Measurements from ENCODE around the gene WASL.
"Not testable (repeated sequence)": the region's sequence is repeated elsewhere in the genome, so short reads cannot be mapped to it uniquely, and the experiment has no call there.

WASL gene

DNA sequence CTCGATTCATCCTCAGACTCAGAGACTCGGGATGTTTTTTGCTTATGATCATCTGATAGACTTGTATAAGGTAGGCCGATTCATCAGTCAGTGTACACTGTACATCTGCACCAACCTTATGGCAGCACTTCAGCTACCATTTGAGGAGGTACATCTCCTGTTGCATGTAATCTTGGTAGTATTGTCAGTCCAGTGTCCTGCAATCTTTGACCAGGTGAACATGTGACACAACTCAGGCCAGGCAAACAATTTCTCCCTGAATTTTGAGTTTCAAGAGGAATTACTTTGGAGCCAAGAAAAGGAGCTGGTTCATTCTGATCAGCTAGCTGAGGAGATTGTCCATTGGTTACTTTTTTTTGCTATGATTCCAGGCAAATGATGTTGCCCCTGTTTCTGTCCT is 19.7 kb upstream of the WASL start:
- DNase-seq, result no peak

DNA sequence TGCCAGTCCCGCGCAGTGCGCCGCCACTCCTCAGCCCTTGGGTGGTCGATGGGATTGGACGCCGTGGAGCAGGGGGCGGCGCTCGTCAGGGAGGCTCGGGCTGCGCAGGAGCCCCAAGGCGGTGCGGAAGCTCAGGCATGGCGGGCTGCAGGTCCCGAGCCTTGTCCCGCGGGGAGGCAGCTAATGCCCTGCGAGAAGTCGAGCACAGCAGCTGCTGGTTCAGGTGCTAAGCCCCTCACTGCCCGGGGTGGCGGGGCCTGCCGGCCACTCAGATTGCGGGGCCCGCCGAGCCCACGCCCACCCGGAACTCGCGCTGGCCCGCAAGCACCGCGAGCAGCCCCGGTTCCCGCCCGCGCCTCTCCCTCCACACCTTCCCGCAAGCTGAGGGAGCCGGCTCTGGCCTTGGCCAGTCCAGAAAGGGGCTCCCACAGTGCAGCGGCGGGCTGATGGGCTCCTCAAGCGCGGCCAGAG is 14.4 kb upstream of the WASL start:
- no peak for DNase-seq

DNA sequence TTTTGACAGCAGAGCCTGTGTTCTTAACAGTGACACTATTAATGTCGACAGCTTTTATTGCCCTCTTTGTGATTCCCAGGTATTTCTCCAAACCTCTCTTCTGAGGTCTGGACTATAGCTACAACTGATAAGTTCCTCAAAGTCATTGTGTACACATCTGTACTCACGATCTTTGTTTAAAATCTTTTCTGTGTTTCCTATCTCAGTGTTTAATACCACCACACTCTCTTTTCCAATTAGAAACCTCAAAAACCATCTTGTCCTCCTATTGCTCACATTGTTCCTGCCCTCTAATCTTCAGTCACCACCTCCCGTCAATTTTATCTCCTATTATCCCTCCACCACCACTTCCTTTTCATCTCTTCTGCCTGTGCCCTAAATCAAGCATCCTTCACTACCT is 12.9 kb upstream of the WASL start:
- DNase-seq, result no peak

DNA sequence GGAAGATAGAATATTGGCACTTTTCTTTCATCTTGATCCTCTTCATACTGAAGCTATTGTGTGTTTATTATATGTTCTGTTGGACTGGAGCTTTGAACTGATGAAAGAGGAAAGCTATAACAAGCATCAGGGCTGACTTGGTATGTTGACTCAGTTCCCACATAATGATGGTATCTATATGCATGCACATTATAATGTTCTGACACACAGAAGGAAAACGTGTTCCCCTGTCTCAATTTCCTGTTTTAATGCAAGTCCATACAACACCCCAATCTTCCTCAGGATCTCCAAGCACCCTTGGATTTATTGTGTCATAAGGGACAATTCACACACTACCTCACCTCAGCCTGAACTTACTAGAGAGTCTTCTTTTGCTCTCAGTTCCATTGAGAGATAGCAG is 8.3 kb upstream of the WASL start:
- no peak for DNase-seq

DNA sequence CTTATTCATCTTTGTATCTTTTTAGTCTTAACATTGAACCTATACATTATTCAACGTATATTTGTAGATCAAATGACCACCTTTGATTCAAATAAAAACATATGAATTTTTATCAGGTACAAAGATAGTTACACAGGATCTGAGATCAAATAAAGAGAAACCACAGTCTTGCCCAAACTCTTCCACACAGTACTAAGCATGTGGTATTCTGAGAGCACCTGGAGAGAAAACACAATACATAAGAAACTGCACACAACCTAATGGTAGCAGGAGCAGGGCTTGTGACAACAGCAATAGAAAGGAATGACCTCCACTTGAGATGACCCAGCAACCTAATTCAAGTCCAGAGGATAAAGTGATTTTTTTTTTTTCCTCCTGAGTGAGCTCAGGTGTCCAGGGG is 6.5 kb upstream of the WASL start:
- DNase-seq, result no peak

DNA sequence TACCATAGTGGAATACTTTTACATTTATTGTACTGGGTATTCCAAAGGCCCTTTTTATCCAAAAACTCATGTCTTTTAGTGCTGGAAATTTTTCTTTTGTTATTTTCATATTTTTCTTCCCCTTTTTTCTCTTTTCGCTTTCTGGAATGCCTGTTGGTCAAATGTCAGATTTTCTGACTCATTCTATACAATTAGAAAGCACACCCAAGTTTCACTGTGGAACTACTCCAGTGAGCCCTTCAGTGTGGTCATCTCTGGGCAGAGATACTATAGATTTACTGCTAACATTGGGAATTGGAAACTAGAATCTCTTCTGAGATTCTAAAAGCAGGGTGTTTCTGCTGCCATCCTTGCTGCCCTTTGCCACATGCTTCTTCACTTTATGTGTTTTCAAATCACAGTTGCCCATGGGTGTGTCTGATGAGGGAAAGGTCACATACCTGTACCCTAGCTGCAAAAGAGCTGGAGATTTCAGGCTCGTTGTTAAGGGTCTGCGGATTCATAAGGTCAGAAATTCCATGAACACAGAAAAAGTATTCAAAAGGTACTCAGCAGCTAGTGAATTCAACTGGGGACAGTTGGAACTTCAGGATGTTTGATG is 5.6 kb upstream of the WASL start:
- no peak for DNase-seq

DNA sequence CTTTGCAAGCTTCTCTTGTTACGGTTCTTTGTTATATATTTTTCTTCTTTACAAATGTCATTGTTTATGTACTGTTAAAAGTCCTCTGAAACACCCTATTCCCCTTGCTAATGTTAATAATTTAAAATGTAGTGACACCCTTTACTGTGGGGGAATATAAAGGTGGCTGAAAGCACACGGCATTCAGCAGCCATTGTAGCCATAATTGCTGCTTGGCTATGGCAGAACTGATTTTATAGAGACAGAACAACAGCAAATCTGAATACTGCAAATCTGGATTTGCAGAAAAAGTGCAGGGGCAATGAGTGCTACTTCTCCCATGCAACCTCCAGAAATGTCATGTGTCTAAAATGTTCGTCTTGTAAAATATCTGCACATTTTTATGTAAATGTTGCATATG is 3.7 kb upstream of the WASL start:
- no peak for DNase-seq

DNA sequence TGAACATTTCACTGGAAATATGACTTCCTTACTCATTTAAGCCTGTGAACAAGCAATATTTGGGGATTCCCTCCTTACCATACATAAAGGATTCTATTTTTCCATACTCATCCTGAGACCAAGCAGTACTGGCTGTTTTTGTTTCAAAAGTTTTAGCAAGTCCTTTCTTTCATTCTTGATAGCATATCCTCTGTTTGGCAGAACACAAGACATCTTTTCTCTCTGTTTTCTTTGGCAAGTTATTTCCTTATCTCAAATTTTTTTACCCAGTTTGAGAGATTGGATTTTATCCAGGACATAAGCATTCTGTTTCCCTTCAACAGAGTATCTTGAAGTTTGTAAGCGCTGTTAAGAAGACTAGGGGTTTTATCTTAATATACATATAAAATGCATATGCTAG is 3.0 kb upstream of the WASL start:
- no peak for DNase-seq

DNA sequence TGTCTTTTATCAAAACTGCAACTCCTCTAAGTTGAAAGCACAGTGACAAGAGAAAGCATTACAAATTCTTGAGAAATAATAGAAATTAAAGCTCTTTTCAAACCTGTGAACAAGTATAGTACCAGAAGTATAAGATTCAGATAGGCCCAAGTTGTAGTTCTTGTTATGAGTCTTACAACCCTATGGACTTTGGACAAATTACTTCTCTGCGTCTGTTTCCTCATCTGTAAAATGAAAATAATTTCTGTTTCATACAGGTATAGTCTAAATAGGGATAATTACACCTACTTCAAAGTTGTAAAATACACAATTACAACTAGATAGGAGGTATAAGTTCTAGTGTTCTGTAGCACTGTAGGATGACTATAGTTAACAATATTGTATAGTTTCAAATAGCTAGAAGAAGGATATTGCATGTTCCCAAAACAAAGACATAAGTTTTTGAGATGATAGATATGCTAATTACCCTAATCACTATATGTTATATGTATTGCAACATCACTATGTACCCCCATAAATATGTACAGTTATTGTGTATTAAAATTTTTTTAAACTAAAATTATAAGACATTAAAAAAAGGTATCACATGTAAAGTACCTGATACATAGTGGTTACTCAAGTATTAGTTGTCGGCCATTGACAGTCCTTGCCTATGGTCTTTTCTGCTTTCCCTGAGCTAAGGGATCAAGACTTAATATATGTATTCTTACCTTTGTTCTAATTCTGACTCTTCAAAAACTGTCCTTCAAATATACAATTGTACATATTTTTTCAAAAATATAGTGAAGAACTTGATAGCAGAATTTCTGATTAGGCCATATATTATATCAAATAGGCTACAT is 1.8 kb upstream of the WASL start:
- DNase-seq, result no peak

DNA sequence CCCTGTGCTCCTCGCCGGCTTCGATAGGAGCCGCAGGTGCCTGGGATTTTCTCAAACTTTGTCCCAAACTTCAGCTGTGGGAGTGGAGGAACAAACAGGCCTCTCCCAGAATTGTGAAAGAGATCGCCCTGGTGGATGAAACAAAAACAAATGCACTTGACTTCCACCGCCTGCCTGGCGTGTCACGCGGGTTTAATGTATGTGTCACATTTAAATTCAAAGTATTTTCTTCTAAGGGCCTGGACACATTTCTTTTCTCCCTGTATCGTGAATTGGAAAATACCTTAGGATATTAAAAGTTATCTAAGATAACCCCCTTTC is 694 bp upstream of the WASL start:
- DNase-seq, result no peak

DNA sequence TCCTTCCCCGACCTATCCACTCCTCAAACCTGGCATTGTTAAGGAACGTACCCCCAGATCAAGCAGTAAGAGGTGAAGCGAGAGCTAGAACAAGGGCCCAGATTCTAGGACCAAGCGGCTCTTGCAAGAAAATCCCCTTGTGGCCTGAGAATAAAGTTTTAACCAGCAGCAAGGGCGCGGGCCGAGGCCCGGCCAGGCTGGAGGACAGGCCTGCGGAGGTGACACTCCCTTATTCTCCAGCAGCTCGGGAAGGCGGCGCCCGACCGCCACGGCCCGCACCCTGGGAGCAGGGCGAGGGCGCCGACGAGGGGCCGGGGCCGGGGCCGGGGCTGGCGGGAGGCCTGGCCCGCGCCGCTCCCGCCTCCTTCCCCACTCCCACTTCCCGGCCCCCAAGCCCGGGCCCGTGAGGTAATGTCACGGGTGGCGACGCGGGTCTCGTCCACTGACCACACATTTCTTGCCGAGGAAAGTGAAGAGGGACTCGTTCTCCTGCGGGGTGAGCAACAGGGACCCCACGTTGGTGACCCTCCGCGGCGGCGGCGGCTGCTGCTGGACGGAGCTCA is 551 bp downstream of the WASL start:
- DNase-seq, result peak; percentile 27

DNA sequence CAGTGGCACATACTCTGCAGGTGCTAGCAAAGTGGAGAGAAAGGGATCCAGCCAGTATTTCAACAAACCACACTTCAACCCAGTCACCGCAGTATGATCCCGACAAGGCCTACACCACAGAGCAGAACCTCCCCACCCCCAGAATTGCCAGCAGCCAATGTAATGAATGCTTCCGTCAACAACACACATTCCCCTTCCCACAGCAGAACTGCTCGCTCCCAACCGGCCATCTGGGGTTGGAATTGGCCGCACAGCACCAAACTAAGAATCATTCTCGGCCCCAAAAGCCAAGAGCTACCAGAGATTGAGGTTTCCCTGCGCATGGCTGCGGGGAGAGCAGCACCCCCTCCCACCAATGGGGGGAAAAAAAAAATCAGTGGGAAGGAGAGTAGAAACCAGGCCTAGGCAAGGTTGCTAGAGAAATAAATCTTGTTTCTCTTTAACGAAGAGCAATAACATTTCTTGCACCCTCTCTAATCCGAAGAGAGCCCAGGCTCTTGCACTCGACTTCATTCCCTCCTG is 1.1 kb downstream of the WASL start:
- DNase-seq, result peak; percentile 8

DNA sequence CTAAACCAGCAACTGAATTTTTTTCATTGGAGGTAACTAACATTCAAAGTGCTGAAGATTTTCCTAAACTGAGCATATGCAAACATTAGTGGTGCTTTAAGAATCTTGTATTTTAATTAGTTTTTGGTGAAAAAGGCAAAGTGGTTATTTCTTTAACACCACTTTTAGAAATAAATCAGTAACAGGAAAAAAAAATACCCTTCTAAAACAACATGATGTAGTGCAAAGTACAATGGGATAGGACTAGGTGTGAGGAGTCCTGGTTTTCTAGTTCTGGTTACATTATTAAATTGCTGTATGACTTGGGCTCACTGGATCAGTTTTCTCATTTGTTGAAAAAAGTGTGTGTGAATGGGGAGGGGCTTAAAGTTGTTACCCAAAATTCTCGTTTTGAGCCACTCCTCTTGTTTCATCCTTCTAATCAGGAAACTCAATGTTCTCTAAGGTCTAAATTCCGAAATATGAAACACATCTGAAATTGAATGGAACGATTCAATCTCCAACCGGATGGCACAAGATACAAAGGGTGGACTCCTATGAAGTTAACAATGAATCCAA is 1.8 kb downstream of the WASL start:
- no peak for DNase-seq

DNA sequence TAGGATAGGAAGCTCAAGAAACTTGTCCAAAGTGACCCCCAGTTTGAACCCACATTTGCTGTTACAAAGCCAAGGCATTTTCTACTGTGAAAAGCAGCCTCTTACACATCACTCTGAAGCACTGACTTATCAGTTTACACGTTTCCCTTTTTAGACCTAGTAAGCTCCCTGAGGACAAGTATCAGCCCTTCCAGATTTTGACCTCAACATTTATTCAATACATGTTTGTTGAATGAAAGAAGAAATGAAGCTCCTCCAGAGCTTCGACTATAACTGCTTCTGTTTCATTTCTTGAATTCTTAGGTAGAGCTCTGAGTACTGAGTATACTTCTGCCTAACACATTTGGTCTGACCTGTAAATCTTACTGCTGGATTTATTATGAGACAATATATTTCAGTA is 2.7 kb downstream of the WASL start:
- DNase-seq, result no peak

DNA sequence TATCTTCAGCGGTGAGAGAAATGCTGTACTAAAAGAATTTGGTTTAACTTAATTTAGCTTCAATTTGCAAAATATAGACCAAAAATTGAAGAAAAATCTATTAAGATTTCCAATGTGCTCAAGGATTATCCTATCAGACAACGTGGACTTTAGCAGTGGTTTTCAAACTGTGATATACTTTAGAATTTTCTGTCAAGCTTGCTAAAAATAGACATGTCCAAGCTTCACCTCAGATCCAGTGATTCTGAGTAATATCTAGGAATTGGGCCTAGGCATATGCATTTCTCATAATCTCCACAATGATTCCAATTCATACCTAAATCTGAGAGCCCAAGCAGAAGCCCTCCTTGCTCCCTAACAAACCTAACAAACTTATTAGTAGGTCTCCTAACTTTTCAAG is 3.4 kb downstream of the WASL start:
- no peak for DNase-seq

DNA sequence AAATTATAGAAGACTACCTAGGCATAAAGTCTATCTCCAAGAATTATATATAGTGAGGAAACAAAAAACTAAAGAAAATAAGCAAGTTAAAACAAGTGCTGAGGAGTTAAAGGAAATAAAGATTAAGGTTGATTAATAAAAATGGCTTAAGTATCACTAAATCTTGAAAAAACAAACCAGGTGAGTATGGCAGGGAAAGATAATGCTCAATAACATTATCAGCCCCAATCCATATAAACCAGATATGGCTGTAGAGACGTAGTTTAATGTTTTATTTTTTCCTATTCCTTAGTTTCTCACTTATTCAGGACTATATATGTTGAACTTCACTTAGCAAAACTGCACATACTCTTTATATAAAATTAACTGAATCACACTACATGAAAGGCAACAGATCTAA is 4.4 kb downstream of the WASL start:
- no peak for DNase-seq

DNA sequence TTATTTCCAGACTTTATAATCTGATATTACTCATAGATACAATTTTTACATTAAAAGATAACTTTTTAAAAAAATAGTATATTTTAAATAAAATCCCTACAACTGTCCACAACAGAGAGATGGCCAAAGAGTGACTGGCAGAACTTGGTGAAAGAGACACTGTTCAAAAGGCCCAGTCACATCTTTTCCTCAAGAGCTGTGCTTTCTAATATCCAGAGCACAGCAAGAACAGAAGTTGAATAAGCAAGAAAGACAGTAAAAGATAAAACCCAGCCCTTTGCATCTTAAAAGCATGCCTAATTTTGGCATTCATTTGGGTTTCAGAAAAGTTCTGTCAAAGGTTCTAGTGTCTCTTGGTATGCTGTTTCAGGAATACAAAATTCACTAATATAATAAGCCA is 6.9 kb downstream of the WASL start:
- no peak for DNase-seq

DNA sequence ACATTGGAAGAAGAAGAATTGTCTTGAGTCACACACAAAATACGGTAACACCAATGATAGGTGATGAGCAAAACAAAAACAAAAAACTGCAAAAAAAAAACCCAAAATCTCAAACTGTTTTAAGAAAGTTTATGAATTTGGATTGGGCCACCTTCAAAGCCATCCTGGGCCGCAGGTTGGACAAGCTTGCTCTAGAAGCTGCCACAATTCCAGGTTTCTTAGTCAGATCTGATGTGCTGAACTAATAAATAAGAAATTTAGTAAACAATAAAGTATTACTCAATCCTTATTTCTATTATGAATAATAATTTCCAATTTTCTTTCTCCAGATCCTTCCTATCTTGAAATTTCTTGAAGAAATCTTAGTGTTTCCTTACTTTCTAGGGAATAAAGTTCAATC is 10.0 kb downstream of the WASL start:
- no peak for DNase-seq

DNA sequence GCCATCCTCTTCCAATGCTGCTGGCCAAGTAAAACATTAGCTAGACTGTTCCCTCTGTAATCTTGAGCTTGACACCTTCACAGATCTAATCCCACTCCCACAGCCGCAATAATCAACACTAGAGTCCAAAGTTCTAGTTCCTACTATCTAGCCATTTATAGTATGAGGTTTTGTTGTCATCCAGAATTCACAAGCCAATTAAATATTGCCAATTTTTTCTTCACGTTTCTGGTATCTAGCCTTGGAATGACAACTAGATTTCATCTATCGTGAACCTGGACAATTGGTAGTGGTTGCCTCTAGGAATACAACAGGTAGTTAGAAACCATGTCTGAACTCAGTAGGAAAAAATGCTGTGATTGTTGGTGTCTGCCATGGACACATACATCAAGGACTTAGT is 10.4 kb downstream of the WASL start:
- no peak for DNase-seq

DNA sequence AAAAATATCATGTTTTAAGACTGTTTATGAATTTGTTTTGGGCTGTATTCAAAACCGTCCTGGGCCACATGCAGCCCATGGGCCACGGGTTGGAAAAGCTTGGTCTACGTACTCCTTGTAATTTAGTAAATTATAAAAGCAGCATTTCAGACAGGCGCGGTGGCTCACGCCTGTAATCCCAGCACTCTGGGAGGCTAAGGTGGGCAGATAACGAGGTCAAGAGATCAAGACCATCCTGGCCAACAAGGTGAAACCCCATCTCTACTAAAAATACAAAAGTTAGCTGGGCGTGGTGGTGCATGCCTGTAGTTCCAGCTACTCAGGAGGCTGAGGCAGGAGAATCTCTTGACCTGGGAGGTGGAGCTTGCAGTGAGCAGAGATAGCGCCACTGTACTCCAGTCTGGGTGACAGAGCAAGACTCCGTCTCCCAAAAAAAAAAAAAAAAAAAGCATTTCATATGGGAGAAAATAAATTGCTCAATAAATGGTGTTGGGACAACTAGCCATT is 11.6 kb downstream of the WASL start:
- not testable (repeated sequence) for DNase-seq

DNA sequence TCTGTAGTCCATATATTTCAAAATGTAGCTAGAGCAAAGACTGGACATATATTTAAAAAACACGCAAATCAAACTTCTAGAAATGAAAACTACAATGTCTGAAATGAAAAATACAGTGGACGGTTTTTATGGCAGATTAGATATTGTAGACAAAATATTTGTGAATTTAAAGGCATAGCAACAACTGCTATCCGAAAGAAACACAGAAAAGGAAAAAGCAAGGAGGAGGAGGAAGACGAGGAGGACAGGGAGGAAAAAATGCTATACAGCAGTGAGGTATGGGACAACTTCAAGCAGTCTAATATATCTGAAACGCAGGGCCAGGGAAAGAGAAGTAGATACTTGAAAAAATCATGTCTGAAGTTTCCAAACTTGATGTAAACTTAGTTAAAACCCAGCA is 13.3 kb downstream of the WASL start:
- DNase-seq, result no peak

DNA sequence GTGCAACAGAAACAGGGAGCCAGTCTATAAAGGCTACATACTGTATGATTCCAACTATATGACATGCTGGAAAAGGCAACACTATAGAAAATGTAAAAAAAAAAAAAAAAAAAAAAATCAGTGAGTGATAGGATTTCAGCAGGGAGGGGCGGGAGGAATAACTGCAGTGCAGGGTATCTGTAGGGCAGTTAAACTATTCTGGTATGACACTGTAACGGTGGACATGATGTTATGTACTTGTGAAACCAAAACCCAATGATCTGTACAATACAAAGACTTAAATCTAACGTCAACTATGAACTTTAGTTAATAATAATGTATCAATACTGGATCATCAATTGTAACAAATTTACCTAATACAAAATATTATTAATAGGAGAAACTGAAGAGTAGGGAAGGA is 14.3 kb downstream of the WASL start:
- no peak for DNase-seq

DNA sequence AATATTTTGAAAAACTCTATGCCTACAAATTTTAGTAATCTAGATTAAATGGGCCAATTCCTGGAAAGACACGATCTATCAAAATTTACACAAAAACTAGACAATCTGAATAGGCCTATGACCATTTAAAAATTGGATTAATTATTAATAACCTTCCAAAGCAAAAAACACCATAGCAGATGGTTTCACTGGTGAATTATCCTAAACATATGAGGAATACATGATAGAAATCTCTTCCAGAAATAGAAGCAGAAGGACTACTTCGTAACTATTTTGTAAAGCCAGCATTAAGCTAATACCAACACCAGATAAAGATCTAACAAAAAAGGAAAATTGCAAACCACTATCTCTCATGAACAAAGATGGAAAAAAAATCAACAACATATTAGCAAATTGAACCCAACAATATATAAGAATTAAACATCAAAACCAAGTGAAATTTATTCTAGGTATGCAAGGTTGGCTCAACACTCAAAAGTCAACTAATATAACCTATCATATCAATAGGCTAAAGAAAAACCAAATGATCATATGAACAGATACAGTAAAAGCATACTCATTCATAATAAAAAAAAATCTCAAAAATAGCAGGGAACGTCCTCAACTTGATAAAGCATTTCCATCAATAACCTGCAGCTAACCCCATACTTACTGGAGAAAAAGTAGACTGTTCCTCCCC is 16.3 kb downstream of the WASL start:
- DNase-seq, result no peak

Data from stimulated activated CD4-positive, alpha-beta T cell treated with anti-CD3 and anti-CD28 coated beads, Interleukin-12 subunit alpha, Interleukin-12 subunit beta, amount 100 ng/mL, for 4 hours (primary cell).